SK-N-SH (cell line): ENCODE data around the gene FSIP1. TPM values are rescaled to one million over a fixed set of nuclear protein-coding genes. Genes with fewer than 3 reads are reported as not detected.

ENCODE experiments used
- CTCF ChIA-PET: fragments of 300-600, 350-600 bp; formaldehyde crosslinking; extraction: SDS; loops from one replicate; lab custom pipeline; 2021; lab: Yijun Ruan, JAX
- POLR2A ChIA-PET: fragments of 350-600 bp; sonication (Branson Sonifier 250); formaldehyde crosslinking; extraction: SDS; loops from one replicate; lab custom pipeline; 2020; ENCODE audit warnings: antibody characterized with exemption, inconsistent platforms; lab: Yijun Ruan, JAX
- DNase-seq: peaks from one replicate; pipeline ENCODE4 v3.0.0; 2012
- H2AFZ ChIP-seq: fragments of 200-600 bp; sonication (generic); 2 replicates; pipeline ENCODE4 v1.8.1; 2016; ENCODE audit warnings: antibody characterized with exemption, mild to moderate bottlenecking, low read depth
- H3F3A ChIP-seq: fragments of 200-600 bp; sonication (generic); replicated peaks from 2 replicates; pipeline ENCODE3; 2016; ENCODE audit warnings: antibody characterized with exemption, mild to moderate bottlenecking; ENCODE audit not compliant: insufficient read depth
- H3K27ac ChIP-seq, 2 experiments: fragments of 200-500 bp in 1 of 2; fragments of 200-600 bp in 1 of 2; sonication (Bioruptor generic) in 1 of 2; sonication (generic), shearing (Covaris generic) in 1 of 2; 2 replicates each; pipeline versions ENCODE4 v1.5.1 to v1.6.1; 2014 to 2016; ENCODE audit warnings: low read depth in 2 of 2, inconsistent platforms in 1 of 2, low read length in 1 of 2, mild to moderate bottlenecking in 1 of 2, mixed read lengths in 1 of 2
- H3K27me3 ChIP-seq: fragments of 200-600 bp; sonication (generic), shearing (Covaris generic); 2 replicates; pipeline ENCODE4 v1.6.1; 2016; ENCODE audit warnings: mixed run types; ENCODE audit not compliant: insufficient read depth
- H3K36me3 ChIP-seq, 2 experiments: fragments of 200-500 bp in 1 of 2; fragments of 200-600 bp in 1 of 2; sonication (Bioruptor generic) in 1 of 2; sonication (generic) in 1 of 2; replicated peaks in 1 of 2; 2 replicates each; pipeline versions ENCODE3 to v1.5.1; 2014 to 2016; ENCODE audit warnings: low read length in 1 of 2, mild to moderate bottlenecking in 1 of 2; ENCODE audit not compliant: insufficient read depth in 2 of 2, control insufficient read depth in 1 of 2
- H3K4me1 ChIP-seq, 2 experiments: fragments of 200-500 bp in 1 of 2; fragments of 200-600 bp in 1 of 2; sonication (Bioruptor generic) in 1 of 2; sonication (generic), shearing (Covaris generic) in 1 of 2; 2 replicates each; pipeline versions ENCODE4 v1.5.1 to v1.6.1; 2014 to 2016; ENCODE audit warnings: low read depth in 1 of 2, low read length in 1 of 2, mixed run types in 1 of 2; ENCODE audit not compliant: insufficient read depth in 2 of 2, control insufficient read depth in 1 of 2
- H3K4me2 ChIP-seq: fragments of 200-600 bp; sonication (generic), shearing (Covaris generic); 2 replicates; pipeline ENCODE4 v1.6.1; 2017; ENCODE audit warnings: mixed run types
- H3K4me3 ChIP-seq, 2 experiments: fragments of 200-500 bp in 1 of 2; fragments of 200-600 bp in 1 of 2; sonication (Bioruptor generic) in 1 of 2; sonication (generic), shearing (Covaris generic) in 1 of 2; 2 replicates each; pipeline versions ENCODE4 v1.5.1 to v1.8.1; 2014 to 2016; ENCODE audit warnings: low read depth in 2 of 2, inconsistent platforms in 1 of 2, low read length in 1 of 2, mild to moderate bottlenecking in 1 of 2, mixed read lengths in 1 of 2, moderate library complexity in 1 of 2
- H3K79me2 ChIP-seq: fragments of 200-600 bp; sonication (generic); 2 replicates; pipeline ENCODE4 v1.8.1; 2017; ENCODE audit warnings: mild to moderate bottlenecking; ENCODE audit not compliant: insufficient read depth
- H3K9ac ChIP-seq: fragments of 200-600 bp; sonication (generic); 2 replicates; pipeline ENCODE4 v1.6.1; 2017; ENCODE audit warnings: mixed run types
- H3K9me2 ChIP-seq: fragments of 200-600 bp; sonication (generic); 2 replicates; pipeline ENCODE4 v1.6.1; 2017; ENCODE audit warnings: mixed run types
- H3K9me3 ChIP-seq: fragments of 200-600 bp; sonication (generic); 2 replicates; pipeline ENCODE4 v1.6.1; 2017; ENCODE audit warnings: mixed run types, mild to moderate bottlenecking, moderate library complexity
- H4K20me1 ChIP-seq: fragments of 200-600 bp; sonication (generic); 2 replicates; pipeline ENCODE4 v1.6.1; 2017; ENCODE audit warnings: mild to moderate bottlenecking, mixed run types; ENCODE audit not compliant: insufficient read depth
- ELF1 ChIP-seq: IDR thresholded peaks from 2 replicates; pipeline ENCODE4 v1.4.0; 2012
- GATA2 ChIP-seq: sonication (generic); formaldehyde crosslinking; IDR thresholded peaks from 2 replicates; pipeline ENCODE4 v1.5.0; 2020; ENCODE audit warnings: mild to moderate bottlenecking, missing genetic modification reagents
- JUND ChIP-seq: IDR thresholded peaks from 2 replicates; pipeline ENCODE4 v1.4.0; 2012
- NFIC ChIP-seq: IDR thresholded peaks from 2 replicates; pipeline ENCODE4 v1.4.0; 2012; ENCODE audit warnings: borderline replicate concordance
- NRF1 ChIP-seq: IDR thresholded peaks from 2 replicates; pipeline ENCODE4 v1.6.1; 2012; ENCODE audit warnings: low read depth, mild to moderate bottlenecking, low read length
- POLR2AphosphoS5 ChIP-seq: IDR thresholded peaks from 2 replicates; pipeline ENCODE4 v1.6.1; 2012; ENCODE audit warnings: low read depth, low read length
- REST ChIP-seq: IDR thresholded peaks from 2 replicates; pipeline ENCODE4 v1.6.1; 2012; ENCODE audit warnings: mild to moderate bottlenecking, low read depth, low read length, moderate library complexity
- RFX5 ChIP-seq: IDR thresholded peaks from 2 replicates; pipeline ENCODE4 v1.6.1; 2012; ENCODE audit warnings: mild to moderate bottlenecking, improper control_type of control experiment, low read length
- RXRA ChIP-seq: IDR thresholded peaks from 2 replicates; pipeline ENCODE4 v1.4.0; 2012; ENCODE audit warnings: low read depth, mild to moderate bottlenecking, borderline replicate concordance
- SIN3A ChIP-seq: IDR thresholded peaks from 2 replicates; pipeline ENCODE4 v1.6.1; 2012; ENCODE audit warnings: low read depth, mild to moderate bottlenecking, low read length, moderate library complexity, borderline replicate concordance
- SMC3 ChIP-seq: IDR thresholded peaks from 2 replicates; pipeline ENCODE4 v1.6.1; 2012; ENCODE audit warnings: low read depth, low read length, improper control_type of control experiment
- TAF1 ChIP-seq: IDR thresholded peaks from 2 replicates; pipeline ENCODE4 v1.6.1; 2012; ENCODE audit warnings: low read depth, mild to moderate bottlenecking, low read length, moderate library complexity, borderline replicate concordance
- YY1 ChIP-seq: IDR thresholded peaks from 2 replicates; pipeline ENCODE4 v1.4.0; 2012; ENCODE audit warnings: low read depth, mild to moderate bottlenecking
- WGBS: methylation state at CpG from one replicate; pipeline ENCODE4 v1.1.6; 2017; ENCODE audit warnings: low lambda C conversion rate; 5-methylcytosine and 5-hydroxymethylcytosine counted together
- polyA plus RNA-seq, 3 experiments: library from polyadenylated mRNA; depleted of rRNA; stranded (reverse); fragments of >200 nt; gene quantifications; 2 replicates each; pipeline ENCODE4 v1.2.3, GENCODE V29; 2012

Gene FSIP1
- polyA plus RNA-seq, 1 of the 3 experiments (the other 2 are of a cell fraction), result 0.43 TPM

- POLR2A ChIA-PET, result no interaction called here
- H3K79me2 ChIP-seq, result peaks cover 10% of the 10 kb centered on the region; the same call in 1 of the 2 replicates
- CTCF ChIA-PET, result interaction anchor here (2.4 kb wide), 1 partner anchor 11 kb away, joined by 12 read pairs; no protein-coding TSS in a partner anchor
- DNase-seq, result no peak
- H3K9me3 ChIP-seq, result no peaks in the 10 kb centered on the region
- H3F3A ChIP-seq, result peaks cover under 1% of the 10 kb centered on the region
- 78% methylated on average over 4 of the region's 6 CpGs for WGBS
- no peak overlapping the region for H3K4me3 ChIP-seq
- no peak overlapping the region for H3K9ac ChIP-seq
- H2AFZ ChIP-seq, result no peak overlapping the region
- no peaks in the 10 kb centered on the region; the same call in 1 of the 2 replicates for H4K20me1 ChIP-seq
- no peak overlapping the region for H3K27ac ChIP-seq
- no peaks in the 10 kb centered on the region for H3K27me3 ChIP-seq
- no peak overlapping the region for H3K4me2 ChIP-seq
- H3K4me1 ChIP-seq, result no peaks in the 10 kb centered on the region
- TF ChIP-seq POLR2AphosphoS5 (no peak), ELF1 (no peak)
- TF ChIP-seq, all 33 proteins: peak for 0
- H3K9me2 ChIP-seq, result no peaks in the 10 kb centered on the region
- H3K36me3 ChIP-seq, result peaks cover 7 to 15% of the 10 kb centered on the region in 2 experiments
Measured at GRCh38 chr15:39799552-39800011, 16.9 kb upstream of the FSIP1 start.

DNA sequence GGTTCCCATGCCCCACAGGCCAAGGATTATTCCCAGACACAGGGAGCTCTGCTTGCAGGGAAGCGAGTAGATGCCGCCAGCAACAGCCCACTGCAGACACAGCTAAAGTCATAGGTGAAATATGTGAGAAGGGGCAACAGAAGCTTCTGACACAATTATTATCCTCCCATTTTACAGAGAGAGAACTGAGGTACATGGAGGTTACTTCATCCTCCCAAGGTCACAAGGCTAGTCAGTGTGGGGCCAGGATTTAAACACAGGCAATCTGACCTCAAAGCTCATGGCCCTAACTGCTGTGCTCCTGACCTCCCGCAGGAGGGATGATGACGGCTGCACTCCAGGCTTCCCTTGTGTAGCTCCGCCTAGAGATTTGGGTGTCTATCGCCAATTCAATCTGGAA lies 15.7 kb upstream of the FSIP1 start:
- Histone ChIP-seq H3F3A (peaks cover 7% of the 10 kb centered on the region), H3K4me3 (no peak overlapping the region), H3K36me3 (peaks cover 7 to 13% of the 10 kb centered on the region in 2 experiments), H3K27ac (no peak overlapping the region), H4K20me1 (no peaks in the 10 kb centered on the region; the same call in 1 of the 2 replicates), H3K4me2 (no peak overlapping the region), H3K9ac (no peak overlapping the region), H3K9me3 (no peaks in the 10 kb centered on the region), H3K79me2 (peaks cover under 1% of the 10 kb centered on the region; the same call in 1 of the 2 replicates), H3K9me2 (no peaks in the 10 kb centered on the region), H2AFZ (no peak overlapping the region), H3K4me1 (peaks cover 0 to 7% of the 10 kb centered on the region in 2 experiments; a peak in 2 of 4 replicates), H3K27me3 (no peaks in the 10 kb centered on the region)
- TF ChIP-seq RFX5, result no peak
- no peak for TF ChIP-seq SIN3A
- no peak for TF ChIP-seq POLR2AphosphoS5
- no peak for TF ChIP-seq ELF1
- TF ChIP-seq GATA2 (CRISPR knock-in tag), result no peak
- TF ChIP-seq NRF1, result no peak
- TF ChIP-seq TAF1, result no peak
- TF ChIP-seq JUND, result no peak
- TF ChIP-seq YY1, result no peak
- DNase-seq, result no peak
- ChIA-PET POLR2A (interaction anchor here (1.0 kb wide), 1 partner anchor 11 kb away, joined by 5 read pairs; no protein-coding TSS in a partner anchor), CTCF (interaction anchor here (1.2 to 2.4 kb wide), 3 partner anchors 10 to 232 kb away, joined by 3 to 12 read pairs (median 4); no protein-coding TSS in a partner anchor)
- WGBS, result 93% methylated on average over 6 of the region's 6 CpGs

DNA sequence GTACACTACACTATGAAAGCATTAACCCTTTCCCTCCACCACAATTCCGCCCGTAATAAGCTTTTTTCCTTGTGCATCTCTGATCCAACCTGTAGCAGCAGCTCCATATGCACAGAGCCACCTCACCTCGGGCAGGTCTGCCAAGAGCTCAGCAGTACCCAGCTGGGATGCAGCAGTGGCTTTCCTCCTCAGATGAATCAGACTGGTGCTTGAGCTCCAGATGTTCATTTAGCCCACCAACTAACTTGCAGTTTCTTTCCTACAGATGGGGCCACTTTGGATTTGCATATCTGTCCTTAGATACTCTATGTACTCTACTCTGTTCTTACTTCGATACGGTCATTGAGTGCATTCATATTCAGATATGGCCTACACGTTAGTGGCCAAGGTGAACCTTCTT lies 14.8 kb upstream of the FSIP1 start:
- no peak overlapping the region for H3K9ac ChIP-seq
- H3K27me3 ChIP-seq, result no peaks in the 10 kb centered on the region
- TF ChIP-seq NFIC, result no peak
- TF ChIP-seq SIN3A, result no peak
- no peak for TF ChIP-seq SMC3
- TF ChIP-seq JUND, result no peak
- TF ChIP-seq REST, result no peak
- no peak for TF ChIP-seq RXRA
- WGBS, result 83% methylated on average over 6 of the region's 6 CpGs
- peaks cover 0 to 12% of the 10 kb centered on the region in 2 experiments; a peak in 2 of 4 replicates for H3K4me1 ChIP-seq
- H3K9me2 ChIP-seq, result no peaks in the 10 kb centered on the region
- peaks cover 11% of the 10 kb centered on the region for H3F3A ChIP-seq
- ChIA-PET POLR2A (no interaction called here), CTCF (interaction anchor here (0.7 to 1.4 kb wide), 4 partner anchors 9 to 512 kb away, joined by 3 to 4 read pairs (median 4); no protein-coding TSS in a partner anchor)
- H2AFZ ChIP-seq, result no peak overlapping the region
- no peaks in the 10 kb centered on the region for H3K9me3 ChIP-seq
- H3K4me3 ChIP-seq, result no peak overlapping the region
- H4K20me1 ChIP-seq, result no peaks in the 10 kb centered on the region; the same call in 1 of the 2 replicates
- no peak overlapping the region for H3K4me2 ChIP-seq
- H3K36me3 ChIP-seq, result peaks cover 7 to 13% of the 10 kb centered on the region in 2 experiments
- H3K79me2 ChIP-seq, result no peaks in the 10 kb centered on the region
- DNase-seq, result no peak
- H3K27ac ChIP-seq, result no peak overlapping the region
